ENCODE measurements around the gene CFAP43.

The CFAP43 gene

DNA sequence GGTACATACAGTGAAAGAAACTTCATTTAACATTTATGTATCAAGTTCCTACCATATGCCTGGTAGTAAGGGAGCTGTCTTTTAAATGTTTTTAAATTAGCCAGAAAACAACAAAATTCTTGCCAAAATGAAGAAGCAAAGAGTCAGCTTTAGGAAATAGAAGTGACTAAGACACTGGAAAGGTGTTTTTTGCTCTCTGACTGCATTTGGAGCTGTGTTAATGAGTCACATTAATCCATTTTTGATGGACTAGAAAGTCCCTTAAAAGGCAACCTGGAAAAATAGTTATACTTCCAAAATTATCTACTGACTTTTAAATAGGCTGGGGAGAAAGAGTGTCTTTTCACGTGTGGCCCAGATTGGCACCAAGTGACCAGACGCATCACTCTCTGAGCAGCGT lies 142.5 kb downstream of the CFAP43 start:
- no peak for DNase-seq (ENCODE audit: low read depth)

DNA sequence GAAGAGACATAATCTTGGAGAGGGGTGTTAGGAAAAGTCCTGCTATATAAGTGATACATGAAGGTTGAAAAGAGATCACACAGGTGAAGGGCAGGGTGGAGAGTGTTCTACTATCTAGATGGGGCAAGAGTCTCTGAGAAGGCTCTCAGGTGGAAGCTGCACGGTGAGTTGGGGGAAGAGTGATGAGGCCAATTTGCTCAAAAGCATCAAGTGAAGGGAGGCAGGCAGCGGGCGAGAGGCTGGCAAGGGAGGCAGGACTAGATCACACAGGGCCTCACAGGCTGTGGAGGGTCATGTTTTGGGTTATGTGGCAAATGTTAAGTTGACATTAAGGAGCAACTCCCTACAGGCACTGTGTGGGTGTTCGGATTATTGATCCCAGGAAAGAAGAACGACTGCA lies 143.9 kb downstream of the CFAP43 start:
- no peak for DNase-seq (ENCODE audit: low read depth)

DNA sequence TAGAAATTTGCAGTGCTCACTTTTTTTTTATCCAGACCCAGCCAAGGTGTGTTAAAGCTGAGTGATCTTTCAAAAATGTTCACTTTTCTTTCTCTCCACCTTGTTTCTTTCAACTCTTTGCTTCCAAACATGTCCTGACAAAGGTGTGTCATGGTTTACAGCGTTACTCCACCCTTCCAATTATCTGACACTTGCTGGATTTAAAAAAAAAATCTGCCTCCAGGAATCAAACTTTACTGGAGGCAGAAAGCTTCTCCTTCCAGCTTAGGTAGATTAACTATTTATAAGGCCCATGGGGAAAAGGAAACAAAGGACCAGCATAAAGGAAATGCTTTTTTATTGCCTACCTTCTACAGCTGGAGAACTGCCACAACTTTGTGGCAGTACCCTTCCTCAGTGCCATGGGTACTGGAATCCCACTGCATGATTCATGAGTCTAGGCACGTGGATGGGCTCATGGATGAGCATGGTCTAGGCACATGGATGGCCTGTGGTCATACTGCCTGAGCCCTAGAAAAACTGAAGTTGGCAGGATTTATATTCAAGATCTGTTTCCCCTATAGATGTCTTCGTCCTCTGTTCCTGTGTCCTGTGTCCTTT lies 146.3 kb downstream of the CFAP43 start, which contains the start of gene COL17A1:
Gene COL17A1 (minus strand): TSS at position 80 of the 600 bp plus-strand sequence. CDS start 5,207 bp downstream, outside the sequence.
- no peak for DNase-seq (ENCODE audit: low read depth)

DNA sequence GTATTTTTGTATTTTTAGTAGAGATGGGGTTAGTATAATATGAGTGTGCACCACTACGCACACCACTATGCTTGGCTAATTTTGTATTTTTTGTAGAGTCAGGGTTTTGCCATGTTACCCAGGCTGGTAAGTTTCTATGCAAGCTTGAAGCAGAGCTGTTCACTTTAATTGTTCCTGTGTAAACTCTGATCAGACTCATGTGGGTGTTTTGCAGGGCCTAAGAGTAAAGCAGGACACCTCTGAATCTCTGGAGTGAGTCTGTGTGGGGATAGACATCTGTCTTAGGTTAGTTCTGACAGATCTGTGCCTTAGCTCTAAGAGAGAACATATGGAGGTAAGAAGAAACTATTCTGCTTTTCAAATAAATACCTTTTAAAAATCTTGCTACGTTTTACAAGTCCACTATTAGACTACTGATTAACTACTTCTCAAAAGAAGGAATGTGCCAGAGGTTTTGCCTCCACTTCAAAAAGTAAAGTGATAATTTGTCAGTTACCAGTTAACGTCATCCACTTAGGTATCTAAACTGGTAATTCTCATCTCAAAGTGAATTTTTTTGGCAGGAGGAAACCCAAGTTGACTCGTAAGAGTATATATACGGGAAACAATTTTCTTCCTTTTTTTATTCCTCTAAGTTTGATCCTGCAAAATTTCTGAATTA lies 147.6 kb downstream of the CFAP43 start:
- DNase-seq (ENCODE audit: low read depth): no peak

- DNase-seq (ENCODE audit: low read depth): no peak
Measured at GRCh38 chr10:104081998-104082397, 150.2 kb downstream of the CFAP43 start.

DNA sequence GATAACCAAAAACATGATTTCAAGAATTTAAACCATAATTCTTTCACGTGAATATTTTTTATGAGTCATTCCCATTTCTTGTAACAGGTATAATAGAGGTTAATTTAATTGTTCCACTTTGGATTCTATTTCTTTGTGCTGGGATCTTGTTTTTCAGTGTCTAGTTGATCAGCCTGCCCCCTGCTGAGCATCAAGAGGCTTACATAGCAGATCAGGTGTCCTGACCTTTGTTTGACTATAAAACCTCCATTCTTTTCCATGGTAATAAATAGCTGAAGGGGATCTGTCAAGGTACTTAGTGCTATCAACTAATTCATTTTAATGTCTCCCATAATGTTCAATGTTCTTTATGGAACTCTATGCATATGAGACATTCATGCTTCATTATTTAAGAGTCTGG lies 151.4 kb downstream of the CFAP43 start:
- no peak for DNase-seq (ENCODE audit: low read depth)

Data from stimulated activated CD8-positive, alpha-beta memory T cell treated with anti-CD3 and anti-CD28 coated beads, Interleukin-15, amount 100 ng/mL, for 1 hour (primary cell).